Measurements from ENCODE around the gene ERN1.

- TF ChIP-seq GATA2 (IDR thresholded peaks at IDR 0.05; ENCODE audit: low read depth, low read length) (no peak), GATA3 (IDR thresholded peaks at IDR 0.05; ENCODE audit: low read depth, low read length) (no peak)
Observed at GRCh38 chr17:64131606-64132270, 1.8 kb upstream of the ERN1 start.

Measured in SH-SY5Y (cell line).